GM21515 (cell line): ENCODE measurements around the gene APOC1.

Experiments
- ATAC-seq: cut with Tn5 transposase; IDR thresholded peaks from one replicate; pipeline ENCODE4 v1.9.1; 2021; ENCODE audit not compliant: unreplicated experiment

The APOC1 gene

GRCh38 chr19:44955505-44956439 is 41.4 kb downstream of the APOC1 start:
- peak; percentile 22 for ATAC-seq

- ATAC-seq = no peak
These were observed 43.1 kb downstream of the APOC1 start for GRCh38 chr19:44957526-44957925.

DNA sequence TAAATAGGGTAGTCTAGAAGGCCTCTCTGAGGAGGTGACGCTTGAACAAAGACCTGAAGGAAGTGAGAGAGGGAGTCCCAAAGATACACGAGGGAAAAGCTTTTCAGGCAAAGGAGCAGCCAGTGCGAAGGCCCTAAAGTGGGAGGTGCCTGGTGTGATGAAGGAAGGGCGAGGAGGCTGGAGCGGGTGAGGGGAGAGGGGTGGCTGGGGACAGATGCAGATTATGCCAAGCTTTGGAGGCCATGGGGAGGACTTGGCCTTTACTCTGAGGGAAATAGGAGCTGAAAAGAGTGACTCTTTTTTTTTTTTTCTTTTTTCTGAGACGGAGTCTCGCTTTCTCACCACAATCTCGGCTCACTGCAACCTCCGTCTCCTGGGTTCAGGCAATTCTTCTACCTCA is 43.7 kb downstream of the APOC1 start:
- no peak for ATAC-seq

DNA sequence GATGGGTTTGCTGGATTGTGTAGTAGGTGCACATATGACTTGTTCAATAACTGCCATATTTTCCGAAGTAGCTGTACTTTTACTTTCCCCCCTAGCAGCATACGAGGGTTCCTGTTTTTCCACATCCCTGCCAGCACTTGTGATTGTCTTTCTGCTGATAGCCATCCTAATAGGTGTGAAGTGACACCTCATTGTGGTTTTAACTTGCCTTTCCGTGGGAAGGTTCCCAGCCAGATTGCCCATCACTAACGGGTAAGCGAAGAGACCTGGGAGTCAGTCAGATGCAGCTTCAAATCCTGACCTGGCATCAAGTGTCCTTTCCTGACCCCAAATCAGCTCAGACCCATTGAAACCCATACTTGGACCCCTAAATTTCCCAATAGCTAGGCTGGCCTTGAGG is 45.3 kb downstream of the APOC1 start:
- no peak for ATAC-seq

- ATAC-seq = no peak
These were observed 46.7 kb downstream of the APOC1 start for GRCh38 chr19:44960906-44961728.

- no peak for ATAC-seq
These were observed 47.4 kb downstream of the APOC1 start for GRCh38 chr19:44961821-44962220.

DNA sequence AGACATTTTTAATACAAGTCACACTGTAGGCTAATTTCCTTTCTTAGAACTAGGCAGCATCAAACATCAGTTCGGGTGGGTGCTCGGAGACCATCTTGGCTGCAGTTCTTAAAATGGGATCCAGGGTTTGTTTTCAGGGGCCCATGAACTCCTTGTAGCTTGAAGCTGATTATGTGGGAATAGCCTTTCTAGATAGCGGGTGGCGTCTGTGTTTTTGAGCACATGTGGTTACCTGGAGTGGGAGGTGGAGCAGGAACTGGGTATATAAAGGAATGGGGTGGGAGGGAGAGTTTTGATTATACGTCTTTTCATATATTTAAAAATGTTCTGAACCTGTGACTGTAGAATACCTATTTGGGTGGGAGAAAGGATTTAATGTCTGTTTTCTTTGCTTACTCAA is 53.7 kb downstream of the APOC1 start:
- ATAC-seq = no peak

DNA sequence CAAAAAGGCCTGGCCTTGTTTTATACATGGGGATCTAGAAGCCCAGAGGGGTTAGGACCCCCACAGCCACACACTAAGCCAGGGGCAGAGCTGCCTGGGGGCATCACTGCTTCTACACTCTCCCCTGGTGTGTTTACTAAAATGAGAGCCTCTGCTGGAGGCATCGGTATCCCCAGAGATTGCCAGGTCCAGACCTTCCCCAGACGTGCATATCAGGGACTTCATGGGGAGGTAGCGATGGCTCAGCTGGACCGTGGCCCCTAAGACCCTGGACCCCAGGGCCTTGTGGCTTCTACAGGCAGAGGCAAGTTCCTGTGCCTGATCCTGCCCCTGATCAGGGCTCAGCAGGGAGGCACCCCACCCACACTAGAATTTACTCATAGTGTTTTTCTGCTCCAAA is 54.3 kb downstream of the APOC1 start:
- no peak for ATAC-seq
